K562 (cell line): ENCODE data around the gene F11R. TPM values are rescaled to one million over a fixed set of nuclear protein-coding genes. Genes with fewer than 3 reads are reported as not detected.
A peak's percentile ranks its signal among the peaks of the same experiment; 100 is the strongest.

Experiments
- ATAC-seq: fragments of 200-7000 bp; cut with Tn5 transposase; 3 replicates; pipeline ENCODE4 v1.9.1; 2020; ENCODE audit warnings: moderate library complexity
- BruUV-seq: library from RNA; stranded (reverse); fragments of 400-500 nt; replicated peaks from 2 replicates; lab custom pipeline; 2021; lab: Mats Ljungman, UMichigan
- CTCF ChIA-PET: fragments of 300-600 bp; formaldehyde crosslinking; extraction: SDS; loops from one replicate; lab custom pipeline; 2021; ENCODE audit warnings: low intra/inter-chr PET ratio; lab: Yijun Ruan, JAX
- POLR2A ChIA-PET: fragments of 300-600, 350-650 bp; sonication (Branson Sonifier 250); formaldehyde crosslinking; extraction: SDS; loops from one replicate; lab custom pipeline; 2021; ENCODE audit warnings: antibody characterized with exemption, inconsistent platforms; lab: Yijun Ruan, JAX
- DNase-seq, 4 experiments: peaks; one replicate each; pipeline versions ENCODE4 v3.0.0 to v3.0.0-alpha.2; 2011 to 2018; ENCODE audit warnings: low spot score in 3 of 4, mixed read lengths in 3 of 4; ENCODE audit errors: extremely low read depth in 1 of 4
- FAIRE-seq: peaks from 2 replicates; lab custom pipeline; 2011; peaks lifted over from hg19 to GRCh38; lab: Jason Lieb, UNC
- H2AFZ ChIP-seq: 2 replicates; pipeline ENCODE4 v1.6.0; 2011; ENCODE audit warnings: low read depth, low read length, control low read depth, inconsistent platforms
- H3K27ac ChIP-seq: fragments of 200-600 bp; 3 replicates; pipeline ENCODE4 v1.8.0; 2011; ENCODE audit warnings: low read depth, mild to moderate bottlenecking, control low read depth, inconsistent platforms, low read length, moderate library complexity, mixed read lengths; ENCODE audit errors: extremely low read depth
- H3K27me3 ChIP-seq, 2 experiments: fragments of 300-600 bp in 1 of 2; 2 replicates in 1 of 2; 3 replicates in 1 of 2; pipeline versions ENCODE4 v1.6.0 to v1.8.0; 2011; ENCODE audit warnings: inconsistent platforms in 2 of 2, low read length in 2 of 2, mild to moderate bottlenecking in 1 of 2, mixed read lengths in 1 of 2, moderate library complexity in 1 of 2; ENCODE audit not compliant: control insufficient read depth in 2 of 2, insufficient read depth in 2 of 2
- H3K36me3 ChIP-seq: fragments of 300-600 bp; 3 replicates; pipeline ENCODE4 v1.8.0; 2011; ENCODE audit warnings: mild to moderate bottlenecking, low read length, inconsistent platforms; ENCODE audit not compliant: control insufficient read depth, insufficient read depth
- H3K4me1 ChIP-seq, 2 experiments: fragments of 200-600 bp in 1 of 2; replicated peaks in 1 of 2; 2 replicates in 1 of 2; 3 replicates in 1 of 2; pipeline versions ENCODE4 v1.5.1 to v1.8.0; 2011; ENCODE audit warnings: inconsistent platforms in 2 of 2, low read length in 2 of 2, mild to moderate bottlenecking in 1 of 2, mixed read lengths in 1 of 2, moderate library complexity in 1 of 2; ENCODE audit not compliant: control insufficient read depth in 2 of 2, insufficient read depth in 2 of 2
- H3K4me2 ChIP-seq: 2 replicates; pipeline ENCODE4 v1.6.1; 2011; ENCODE audit warnings: low read length, control low read depth, inconsistent platforms, mixed read lengths; ENCODE audit not compliant: insufficient read depth
- H3K4me3 ChIP-seq: fragments of 200-600 bp; sonication (generic), shearing (Covaris generic); 2 replicates; pipeline ENCODE4 v1.5.1; 2016; ENCODE audit warnings: control low read depth, inconsistent platforms
- H3K79me2 ChIP-seq: fragments of 200-600 bp; 3 replicates; pipeline ENCODE4 v1.8.0; 2011; ENCODE audit warnings: low read length, inconsistent platforms; ENCODE audit not compliant: control insufficient read depth, insufficient read depth
- H3K9ac ChIP-seq, 2 experiments: 2 replicates each; pipeline versions ENCODE4 v1.6.0 to v1.6.1; 2011; ENCODE audit warnings: low read depth in 2 of 2, low read length in 2 of 2, control low read depth in 1 of 2, inconsistent platforms in 1 of 2, mild to moderate bottlenecking in 1 of 2, mixed read lengths in 1 of 2; ENCODE audit not compliant: insufficient read depth in 1 of 2
- H3K9me1 ChIP-seq: one replicate; pipeline ENCODE4 v1.6.0; 2011; ENCODE audit warnings: inconsistent platforms, mild to moderate bottlenecking, low read length, moderate library complexity; ENCODE audit not compliant: control insufficient read depth, insufficient read depth
- H3K9me3 ChIP-seq: replicated peaks from 2 replicates; pipeline ENCODE4 v1.5.1; 2011; ENCODE audit warnings: low read depth, low read length, inconsistent platforms; ENCODE audit not compliant: control insufficient read depth, insufficient read depth
- H4K20me1 ChIP-seq: replicated peaks from 2 replicates; pipeline ENCODE4 v1.6.1; 2011; ENCODE audit warnings: low read length, inconsistent platforms, mixed read lengths; ENCODE audit not compliant: control insufficient read depth, insufficient read depth
- ADNP ChIP-seq: fragments of 200-800 bp; sonication (Bioruptor generic); IDR thresholded peaks from 2 replicates; pipeline ENCODE4 v1.6.1; 2016; ENCODE audit warnings: missing genetic modification characterization, missing compliant biosample characterization
- BCOR ChIP-seq: fragments of 450-650 bp; IDR thresholded peaks from 2 replicates; pipeline ENCODE4 v1.6.1; 2016
- BRF1 ChIP-seq: IDR thresholded peaks from 3 replicates; pipeline ENCODE4 v1.6.1; 2011; ENCODE audit warnings: borderline replicate concordance, mild to moderate bottlenecking; ENCODE audit not compliant: insufficient read length; ENCODE audit errors: extremely low read depth
- KDM1A ChIP-seq, 2 experiments: fragments of 450-650 bp; IDR thresholded peaks; 2 replicates each; pipeline ENCODE4 v1.6.1; 2016; ENCODE audit warnings: mild to moderate bottlenecking in 2 of 2
- RBM25 ChIP-seq: fragments of 200-400 bp; formaldehyde crosslinking; IDR thresholded peaks from 2 replicates; pipeline ENCODE4 v1.6.1; 2018; ENCODE audit warnings: low read length, low read depth, moderate library complexity; ENCODE audit not compliant: severe bottlenecking
- SMARCA4 ChIP-seq: fragments of 450-650 bp; IDR thresholded peaks from 2 replicates; pipeline ENCODE4 v1.6.1; 2016
- SMARCA5 ChIP-seq: fragments of 450-650 bp; IDR thresholded peaks from 2 replicates; pipeline ENCODE4 v1.6.1; 2016
- ZC3H11A ChIP-seq: IDR thresholded peaks from 2 replicates; pipeline ENCODE4 v1.6.1; 2012; ENCODE audit warnings: low read depth, low read length, improper control_type of control experiment
- WGBS: fragments of 100-300 bp; shearing (Covaris generic); methylation state at CpG from one replicate; pipeline ENCODE4 v1.1.6; 2016; ENCODE audit warnings: low coverage, mixed read lengths; ENCODE audit not compliant: insufficient coverage; ENCODE audit errors: missing lambda C conversion rate; 5-methylcytosine and 5-hydroxymethylcytosine counted together
- in situ Hi-C: fragments of 300-500 bp; cut with MboI; formaldehyde crosslinking; loops from 4 replicates; pipeline ENCODE4 v1.15.0; 2018; ENCODE audit warnings: inconsistent platforms, mixed read lengths
- intact Hi-C: fragments of 100-400 bp; cut with micrococcal nuclease; formaldehyde crosslinking; loops from 2 replicates; pipeline ENCODE4 v1.14.2; 2022
- polyA plus RNA-seq, 8 experiments: library from polyadenylated mRNA; depleted of rRNA in 4 of 8; stranded (reverse) in 5 of 8; unstranded in 3 of 8; fragments of >200 nt; fragmentation: Nextera tagmentation in 2 of 8; fragmentation: Illumina TruSeq in 1 of 8; extraction: Ambion mirVana in 2 of 8; extraction: Trizol in 1 of 8; gene quantifications; 2 replicates each; pipeline versions ENCODE4 v1.2.1 to v1.2.3, GENCODE V29; 2011 to 2014; ENCODE audit warnings: inconsistent platforms in 1 of 8, missing spikeins in 1 of 8
- total RNA-seq, 7 experiments: library from RNA; depleted of rRNA in 6 of 7; stranded (reverse); fragments of >200 nt in 6 of 7; fragmentation: Illumina TruSeq in 2 of 7; extraction: Trizol in 2 of 7; gene quantifications; 2 replicates each; pipeline versions ENCODE4 v1.2.1 to v1.2.3, GENCODE V29; 2011 to 2021; ENCODE audit warnings: low replicate concordance in 1 of 7

F11R gene
- total and polyA plus RNA-seq, 9 of the 15 experiments (the other 6 are each of a cell fraction or from before 2014, with no cell fraction given), result 27.4 to 187 (median 52.5) TPM

- Histone ChIP-seq H2AFZ (no peak overlapping the region), H3K9ac (no peak overlapping the region), H3K79me2 (no peaks in the 10 kb centered on the region), H3K36me3 (no peaks in the 10 kb centered on the region), H3K9me3 (no peaks in the 10 kb centered on the region), H3K27ac (no peak overlapping the region), H3K4me1 (peaks cover 0 to 3% of the 10 kb centered on the region in 2 experiments; a peak in 2 of 5 replicates), H4K20me1 (no peaks in the 10 kb centered on the region), H3K4me2 (no peak overlapping the region), H3K27me3 (no peaks in the 10 kb centered on the region; a peak in 1 of 5 replicates), H3K9me1 (no peaks in the 10 kb centered on the region), H3K4me3 (no peak overlapping the region)
- CTCF ChIA-PET, result no interaction called here
- intact Hi-C loops, result no loop called here
- FAIRE-seq (no peak), DNase-seq (no peak), ATAC-seq (no peak)
- in situ Hi-C loops, result no loop called here
- 62% methylated on average over 4 of the region's 4 CpGs for WGBS
- TF ChIP-seq BRF1 (no peak), SMARCA5 (peak; percentile 37; the same call in 1 of the 2 replicates), KDM1A (IDR thresholded peaks at IDR 0.05) (peak; percentile 49 to 68; a peak in 3 of 4 replicates), ZC3H11A (no peak), RBM25 (peak; percentile 97), SMARCA4 (no peak), BCOR (peak; percentile 78), ADNP (tag) (peak; percentile 71)
- no TSS peak for BruUV-seq
- POLR2A ChIA-PET, result interaction anchor here (0.6 to 0.9 kb wide), 3 partner anchors 10 to 69 kb away, joined by 3 to 4 read pairs (median 3); no protein-coding TSS in a partner anchor
Observed at GRCh38 chr1:161061419-161061818, 40.5 kb upstream of the F11R start.
